Stimulated activated CD8-positive, alpha-beta memory T cell treated with anti-CD3 and anti-CD28 coated beads, Interleukin-12 subunit alpha, Interleukin-12 subunit beta, amount 100 ng/mL, for 24 hours (primary cell): ENCODE data around the gene KRT39.

Experiments
- DNase-seq: peaks from one replicate; pipeline ENCODE4 v3.0.0-alpha.2; 2020; ENCODE audit errors: extremely low read depth

KRT39 gene

GRCh38 chr17:40980596-40980995, 13.8 kb upstream of the KRT39 start:
- DNase-seq = no peak

- no peak for DNase-seq
Measured at GRCh38 chr17:40980117-40980516, 13.4 kb upstream of the KRT39 start.

GRCh38 chr17:40978575-40979151, 11.9 kb upstream of the KRT39 start:
- no peak for DNase-seq

- no peak for DNase-seq
Measured at GRCh38 chr17:40975516-40975915, 8.8 kb upstream of the KRT39 start.

GRCh38 chr17:40974366-40974765, 7.6 kb upstream of the KRT39 start:
- no peak for DNase-seq

- DNase-seq = no peak
Measured at GRCh38 chr17:40967582-40967981, 834 bp upstream of the KRT39 start.

- DNase-seq = no peak
Measured at GRCh38 chr17:40963838-40964237, 2.9 kb downstream of the KRT39 start.

- no peak for DNase-seq
Measured at GRCh38 chr17:40962059-40962561, 4.6 kb downstream of the KRT39 start.

- DNase-seq = no peak
Measured at GRCh38 chr17:40961591-40961990, 5.2 kb downstream of the KRT39 start.

GRCh38 chr17:40960144-40960543, 6.6 kb downstream of the KRT39 start:
- DNase-seq = no peak

- no peak for DNase-seq
Measured at GRCh38 chr17:40958086-40958953, 8.4 kb downstream of the KRT39 start.

- no peak for DNase-seq
Measured at GRCh38 chr17:40956401-40957254, 10.1 kb downstream of the KRT39 start.

- no peak for DNase-seq
Measured at GRCh38 chr17:40953881-40954280, 12.9 kb downstream of the KRT39 start.

- DNase-seq = no peak
Measured at GRCh38 chr17:40952661-40953060, 14.1 kb downstream of the KRT39 start.

GRCh38 chr17:40952154-40952553, 14.6 kb downstream of the KRT39 start:
- no peak for DNase-seq

- DNase-seq = no peak
Measured at GRCh38 chr17:40951011-40951622, 15.6 kb downstream of the KRT39 start.

- no peak for DNase-seq
Measured at GRCh38 chr17:40950176-40950575, 16.6 kb downstream of the KRT39 start.

GRCh38 chr17:40949418-40949817, 17.3 kb downstream of the KRT39 start:
- no peak for DNase-seq

GRCh38 chr17:40947929-40948328, 18.8 kb downstream of the KRT39 start:
- no peak for DNase-seq

- no peak for DNase-seq
Measured at GRCh38 chr17:40945414-40945813, 21.3 kb downstream of the KRT39 start.

- no peak for DNase-seq
Measured at GRCh38 chr17:40944531-40944930, 22.2 kb downstream of the KRT39 start.

- DNase-seq = no peak
Measured at GRCh38 chr17:40942553-40942952, 24.2 kb downstream of the KRT39 start.
